ENCODE data around the gene PRSS22.

PRSS22 gene

GRCh38 chr16:2827831-2828520 lies 30.0 kb downstream of the PRSS22 start:
- FAIRE-seq: no peak

DNA sequence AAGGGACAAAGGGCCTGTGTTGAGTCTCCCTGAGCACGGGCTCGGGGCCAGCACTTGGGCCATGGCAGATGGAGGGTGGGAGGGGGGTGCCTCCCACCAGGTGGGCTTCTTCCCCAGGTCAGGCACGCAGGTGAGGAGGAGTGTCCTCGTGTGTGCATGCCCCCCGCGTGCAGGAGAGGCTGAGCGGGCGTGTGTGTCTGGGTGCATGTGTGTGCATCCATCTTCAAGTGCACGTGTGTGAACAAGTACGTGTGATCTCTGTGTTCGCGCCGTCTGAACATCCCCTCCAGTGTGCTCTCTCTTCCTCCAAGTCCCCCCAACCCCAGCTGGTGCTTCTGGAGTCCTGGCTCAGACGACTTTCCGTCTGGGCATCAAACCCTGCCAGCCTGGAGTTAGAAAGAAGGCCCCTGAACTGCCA lies 30.6 kb downstream of the PRSS22 start:
- FAIRE-seq: no peak

GRCh38 chr16:2826591-2827373 lies 31.2 kb downstream of the PRSS22 start:
- no peak for FAIRE-seq

DNA sequence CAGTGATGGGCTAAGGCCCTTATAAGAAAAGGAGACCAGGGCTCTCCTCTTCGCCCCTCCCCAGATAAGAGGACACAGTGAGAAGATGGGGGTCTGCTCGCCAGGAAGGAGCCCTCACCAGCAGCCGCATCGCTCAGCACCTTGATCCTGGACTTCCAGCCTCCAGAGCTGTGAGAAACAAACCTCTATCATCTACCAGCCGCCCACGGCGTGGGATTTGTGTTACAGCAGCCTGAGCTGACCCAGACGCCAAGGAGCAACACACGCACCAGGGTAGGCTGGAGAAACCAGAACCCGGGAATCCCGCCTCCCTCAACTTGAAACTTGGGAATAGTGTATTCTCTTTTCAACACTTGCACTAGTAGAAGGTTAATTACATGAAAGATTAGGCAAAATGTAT lies 32.1 kb downstream of the PRSS22 start:
- FAIRE-seq: no peak

DNA sequence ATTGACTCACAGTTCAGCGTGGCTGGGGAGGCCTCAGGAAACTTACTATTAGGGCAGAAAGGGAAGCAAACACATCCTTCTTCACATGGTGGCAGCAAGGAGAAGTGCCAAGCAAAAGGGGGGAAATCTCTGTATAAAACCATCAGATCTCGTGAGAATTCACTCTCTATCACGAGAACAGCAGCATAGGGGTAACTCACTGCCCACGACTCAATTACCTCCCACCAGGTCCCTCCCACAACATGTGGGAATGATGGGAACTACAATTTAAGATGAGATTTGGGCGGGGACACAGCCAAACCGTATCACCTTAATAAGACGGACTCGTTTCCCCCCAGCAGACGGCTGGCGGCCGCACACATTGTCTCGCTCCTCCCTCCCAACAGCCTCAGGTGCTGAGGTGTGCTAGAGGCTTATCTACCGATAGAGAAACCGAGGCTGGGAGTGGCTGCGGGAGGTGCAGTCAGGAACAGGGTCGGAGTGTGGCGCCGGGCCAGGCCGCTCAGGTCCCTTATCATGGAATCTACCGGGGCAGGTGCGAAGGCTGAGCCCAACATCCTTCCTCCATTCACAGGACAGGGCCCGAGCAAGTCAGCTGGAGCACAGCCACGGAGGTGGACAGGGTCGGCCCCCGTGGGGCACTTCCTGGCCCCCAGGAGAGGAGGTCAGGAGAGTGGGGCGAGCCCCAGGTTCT lies 32.8 kb downstream of the PRSS22 start:
- FAIRE-seq: no peak

DNA sequence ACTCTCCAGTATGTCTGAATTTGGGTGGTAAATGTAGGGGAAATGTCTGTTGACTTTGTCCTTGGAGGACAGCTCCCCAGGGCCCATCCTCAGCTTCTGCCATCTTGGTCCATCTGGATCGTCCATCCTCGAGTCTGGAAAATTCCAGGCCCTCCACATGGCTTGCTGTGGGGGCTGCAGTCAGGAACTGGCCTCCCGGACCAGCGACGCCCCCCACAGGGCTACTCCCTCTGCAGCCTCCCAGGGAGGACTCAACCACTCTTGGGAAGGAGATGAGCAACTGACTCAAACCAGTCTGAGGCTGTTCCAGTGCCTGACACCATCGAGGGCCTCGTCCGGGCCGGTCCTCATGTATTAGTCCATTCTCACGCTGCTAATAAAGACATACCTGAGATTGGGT lies 33.3 kb downstream of the PRSS22 start:
- no peak for FAIRE-seq

- no peak for FAIRE-seq
These were observed 35.5 kb downstream of the PRSS22 start for GRCh38 chr16:2822496-2822895.

- no peak for FAIRE-seq
These were observed 35.8 kb downstream of the PRSS22 start for GRCh38 chr16:2822158-2822495.

- FAIRE-seq: no peak
These were observed 36.3 kb downstream of the PRSS22 start for GRCh38 chr16:2821487-2822157.

DNA sequence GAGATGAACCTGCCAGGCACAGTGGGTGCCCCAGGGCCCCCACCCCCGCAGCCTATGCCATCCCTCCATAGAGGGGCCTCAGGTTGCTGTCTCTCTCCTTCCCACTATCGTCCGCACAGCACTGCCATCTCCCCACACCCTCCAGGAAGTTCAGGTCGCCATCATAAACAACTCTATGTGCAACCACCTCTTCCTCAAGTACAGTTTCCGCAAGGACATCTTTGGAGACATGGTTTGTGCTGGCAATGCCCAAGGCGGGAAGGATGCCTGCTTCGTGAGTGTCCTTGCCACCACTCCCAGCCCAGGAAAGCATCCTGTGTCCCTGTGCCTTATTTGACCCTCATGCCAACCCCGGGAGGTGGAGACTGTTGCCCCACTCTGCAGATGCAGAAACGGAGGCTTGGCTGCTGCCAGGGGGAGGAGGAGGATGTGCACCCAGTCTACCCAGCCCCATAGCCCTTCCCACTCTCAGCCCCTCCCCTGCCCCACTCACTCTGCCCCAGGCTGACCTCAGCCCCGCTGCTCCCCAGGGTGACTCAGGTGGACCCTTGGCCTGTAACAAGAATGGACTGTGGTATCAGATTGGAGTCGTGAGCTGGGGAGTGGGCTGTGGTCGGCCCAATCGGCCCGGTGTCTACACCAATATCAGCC lies 37.0 kb downstream of the PRSS22 start:
- no peak for FAIRE-seq

DNA sequence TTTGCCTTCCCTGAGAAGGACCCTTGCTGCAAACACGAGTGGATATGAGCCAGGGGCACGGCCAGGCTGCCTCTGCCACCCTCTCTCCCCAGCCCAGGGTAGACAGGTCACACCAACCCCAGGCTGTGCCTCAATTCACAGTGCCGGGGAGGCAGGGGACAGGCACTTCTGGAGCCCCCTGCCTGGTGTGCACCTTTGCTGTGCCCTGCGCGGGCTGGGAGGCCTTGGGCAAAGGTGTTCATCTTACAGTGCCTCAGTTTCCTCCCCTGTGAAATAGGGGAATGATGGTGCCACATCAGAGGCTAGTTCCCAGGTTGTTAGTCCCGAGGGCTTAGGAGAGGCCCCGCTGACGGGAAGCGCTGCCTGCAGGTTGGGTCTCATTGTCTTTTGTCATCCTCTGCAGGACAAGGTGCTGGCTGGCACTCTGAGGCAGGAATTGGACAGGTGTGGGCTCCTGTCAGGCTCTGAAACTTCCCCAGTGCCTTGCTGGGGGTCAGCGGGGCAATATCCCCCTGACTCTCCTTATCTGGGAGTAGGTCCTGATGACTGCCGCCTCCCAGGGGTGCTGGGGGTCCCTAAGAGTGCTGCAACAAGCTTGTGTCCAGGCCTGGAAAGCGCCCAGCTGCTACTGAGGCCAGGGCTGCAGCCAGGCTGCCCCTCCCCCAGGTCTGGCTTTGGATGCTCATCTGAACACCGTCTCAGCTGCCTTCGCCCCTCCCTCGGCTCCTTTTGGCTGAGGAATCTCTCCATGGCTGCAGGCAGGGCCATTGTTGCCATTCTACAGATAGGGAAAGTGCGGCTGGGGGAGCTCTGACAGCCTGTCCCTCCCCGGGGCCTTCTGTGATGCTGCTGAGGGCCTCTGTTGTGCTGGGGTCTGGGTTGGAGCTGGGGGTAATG lies 37.8 kb downstream of the PRSS22 start:
- no peak for FAIRE-seq

GRCh38 chr16:2819179-2819938 lies 38.6 kb downstream of the PRSS22 start:
- FAIRE-seq: no peak

GRCh38 chr16:2818272-2818876 lies 39.6 kb downstream of the PRSS22 start:
- FAIRE-seq: no peak

- no peak for FAIRE-seq
These were observed 40.4 kb downstream of the PRSS22 start for GRCh38 chr16:2817340-2818271.

GRCh38 chr16:2816751-2817339 lies 41.1 kb downstream of the PRSS22 start, which contains the start of gene PRSS21:
TSS of gene PRSS21 (plus strand) at chr16:2817237. CDS start at chr16:2817269, 32 bp downstream.
- FAIRE-seq: no peak

- FAIRE-seq: no peak
These were observed 42.6 kb downstream of the PRSS22 start for GRCh38 chr16:2815299-2815771.

- FAIRE-seq: no peak
These were observed 43.2 kb downstream of the PRSS22 start for GRCh38 chr16:2814551-2815298.

GRCh38 chr16:2813771-2814221 lies 44.2 kb downstream of the PRSS22 start:
- no peak for FAIRE-seq

Data from islet of Langerhans (tissue), 1 donor.